CD4-positive, alpha-beta T cell (primary cell): ENCODE data around the gene APOO. TPM values are rescaled to one million over a fixed set of nuclear protein-coding genes. Genes with fewer than 3 reads are reported as not detected.

ENCODE experiments used
- ATAC-seq: fragments of 200-7000 bp; cut with Tn5 transposase; one replicate; pipeline ENCODE4 v1.10.0; 2022; ENCODE audit warnings: mild to moderate bottlenecking; ENCODE audit not compliant: poor library complexity
- CTCF ChIA-PET: fragments of 350-600 bp; sonication (Branson Sonifier 250); formaldehyde crosslinking; loops from one replicate; lab custom pipeline; 2021; ENCODE audit warnings: antibody characterized with exemption, inconsistent platforms; lab: Charles Lee
- POLR2A ChIA-PET: fragments of 350-600 bp; sonication (Branson Sonifier 250); formaldehyde crosslinking; loops from one replicate; lab custom pipeline; 2021; ENCODE audit warnings: antibody characterized with exemption, inconsistent platforms; lab: Charles Lee
- DNase-seq, 14 experiments: peaks; one replicate each; pipeline ENCODE4 v3.0.0-alpha.2; 2013 to 2020; ENCODE audit warnings: mixed read lengths in 2 of 14
- H3K27ac ChIP-seq, 2 donors: one replicate each; pipeline versions ENCODE4 v1.5.1 to v1.7.0; 2013; ENCODE audit warnings: low read length in 2 of 2, low read depth in 1 of 2, mild to moderate bottlenecking in 1 of 2
- H3K27me3 ChIP-seq, 2 experiments: 1 replicate in 1 of 2; 2 replicates in 1 of 2; pipeline versions ENCODE4 v1.6.1 to v1.7.0; 2013; ENCODE audit warnings: low read length in 2 of 2, control low read depth in 1 of 2, mild to moderate bottlenecking in 1 of 2, moderate library complexity in 1 of 2; ENCODE audit not compliant: insufficient read depth in 2 of 2, control insufficient read depth in 1 of 2
- H3K36me3 ChIP-seq: one replicate; pipeline ENCODE4 v1.6.1; 2013; ENCODE audit warnings: low read length, control low read depth; ENCODE audit not compliant: insufficient read depth
- H3K4me1 ChIP-seq: one replicate; pipeline ENCODE4 v1.6.1; 2013; ENCODE audit warnings: low read length, control low read depth; ENCODE audit not compliant: insufficient read depth
- H3K4me3 ChIP-seq: one replicate; pipeline ENCODE4 v1.5.1; 2013; ENCODE audit warnings: mild to moderate bottlenecking, low read length, moderate library complexity
- H3K9me3 ChIP-seq, 2 experiments: 1 replicate in 1 of 2; 2 replicates in 1 of 2; pipeline versions ENCODE4 v1.6.1 to v1.7.0; 2013; ENCODE audit warnings: low read length in 2 of 2, mild to moderate bottlenecking in 2 of 2, control low read depth in 1 of 2, moderate library complexity in 1 of 2; ENCODE audit not compliant: control insufficient read depth in 1 of 2, insufficient read depth in 1 of 2
- H3K27ac Mint-ChIP-seq: one replicate; pipeline ENCODE4 v1.8.0; 2020; ENCODE audit warnings: mixed read lengths
- H3K27me3 Mint-ChIP-seq: one replicate; pipeline ENCODE4 v1.8.0; 2021; ENCODE audit warnings: mixed read lengths
- H3K36me3 Mint-ChIP-seq: one replicate; pipeline ENCODE4 v1.8.0; 2021; ENCODE audit warnings: low read depth, mixed read lengths
- H3K4me1 Mint-ChIP-seq: one replicate; pipeline ENCODE4 v1.8.0; 2021; ENCODE audit warnings: low read depth, mixed read lengths
- H3K4me3 Mint-ChIP-seq: one replicate; pipeline ENCODE4 v1.8.0; 2020; ENCODE audit warnings: mild to moderate bottlenecking, mixed read lengths
- H3K9me3 Mint-ChIP-seq: one replicate; pipeline ENCODE4 v1.8.0; 2020; ENCODE audit warnings: mixed read lengths
- CTCF ChIP-seq: fragments of 200-600 bp; IDR thresholded peaks from one replicate; pipeline ENCODE4 v1.8.0; 2022; ENCODE audit warnings: antibody characterized with exemption, mild to moderate bottlenecking
- intact Hi-C, 2 experiments: fragments of 100-400 bp; cut with DNase I in 1 of 2; cut with micrococcal nuclease in 1 of 2; formaldehyde crosslinking; loops; one replicate each; pipeline versions ENCODE4 v1.15.1 to v1.9.0; 2023 to 2025; cut with DNase I, micrococcal nuclease
- polyA plus RNA-seq, 2 donors: library from polyadenylated mRNA; unstranded; fragments of 120-200 nt; gene quantifications; one replicate each; pipeline ENCODE4 v1.2.1, GENCODE V29; 2013
- total RNA-seq, 174 experiments: library from RNA in 2 of 174; stranded (reverse) in 2 of 174; gene quantifications; one replicate each; pipeline ENCODE4 v1.2.3 and lab custom pipeline; 2021 to 2026

APOO gene
- total RNA-seq (1 to 10 TPM; 3.3 to 4.9 TPM), total RNA-seq (lab: John Stamatoyannopoulos, UW) (1.6 to 18.3 (median 3.5) reads per million in 172 experiments)
- 7.2 TPM for polyA plus RNA-seq (2013, experiment 1 of 2)
- 7.3 TPM for polyA plus RNA-seq (2013, experiment 2 of 2)

GRCh38 chrX:23907498-23908218 is at the start of gene APOO, which contains the start of gene CXorf58:
Gene APOO, minus strand, starts transcription at chrX:23907938. Its CDS starts 236 bp downstream, at chrX:23907702.
Gene CXorf58, plus strand, starts transcription at chrX:23908006. Its CDS starts 2,297 bp downstream, at chrX:23910303.
- ChIA-PET POLR2A (interaction anchor here (0.6 to 4.3 kb wide), 11 partner anchors 11 to 243 kb away, joined by 3 to 60 read pairs (median 5); partner anchors contain the start of genes EIF2S3, KLHL15, PRDX4 and SAT1), CTCF (interaction anchor here (0.6 to 2.6 kb wide), 14 partner anchors 19 to 241 kb away, joined by 3 to 43 read pairs (median 3); partner anchors contain the start of genes ACOT9, EIF2S3, KLHL15 and PRDX4)
- intact Hi-C loops = loop anchor here (1.0 to 10.0 kb wide), 10 partner anchors 24 to 335 kb away; partner anchors contain the start of genes EIF2S3 (in 1 of the 2) and SAT1 (in 1 of the 2)
- Histone ChIP-seq H3K4me3 (peak within 1 kb of the TSS; percentile 61), H3K27ac (peak within 1 kb of the TSS; percentile 75 to 84), H3K4me1 (peaks cover 13% of the 10 kb centered on the region), H3K27me3 (no peaks in the 10 kb centered on the region), H3K9me3 (no peaks in the 10 kb centered on the region), H3K36me3 (no peaks in the 10 kb centered on the region)
- Mint-ChIP-seq H3K27me3 (no peaks in the 10 kb centered on the region), H3K4me3 (peak within 1 kb of the TSS; percentile 92), H3K4me1 (peaks cover 15% of the 10 kb centered on the region), H3K27ac (peak within 1 kb of the TSS; percentile 96), H3K9me3 (no peaks in the 10 kb centered on the region), H3K36me3 (no peaks in the 10 kb centered on the region)
- TF ChIP-seq CTCF = peak; percentile 53
- DNase-seq (peak; percentile 78 to 97 (median 89)), ATAC-seq (peak; percentile 92)

- H3K27me3 ChIP-seq = no peaks in the 10 kb centered on the region
- no peak overlapping the region for H3K4me3 ChIP-seq
- peaks cover 18% of the 10 kb centered on the region for H3K4me1 Mint-ChIP-seq
- H3K4me1 ChIP-seq = peaks cover 8% of the 10 kb centered on the region
- CTCF ChIA-PET = interaction anchor here (0.8 kb wide), 1 partner anchor 70 kb away, joined by 3 read pairs; no protein-coding TSS in a partner anchor
- H3K27me3 Mint-ChIP-seq = no peaks in the 10 kb centered on the region
- ATAC-seq = no peak
- no peak for DNase-seq
- H3K36me3 ChIP-seq = no peaks in the 10 kb centered on the region
- no peak overlapping the region for H3K4me3 Mint-ChIP-seq
- H3K9me3 ChIP-seq = no peaks in the 10 kb centered on the region
- H3K36me3 Mint-ChIP-seq = no peaks in the 10 kb centered on the region
- no peak for TF ChIP-seq CTCF
- peak overlapping the region; percentile 89 for H3K27ac Mint-ChIP-seq
- intact Hi-C loops = loop anchor here in 1 of 2 experiments (10.0 kb wide), 1 partner anchor 70 kb away; the partner anchor contains the start of gene KLHL15
- H3K27ac ChIP-seq = peak overlapping the region in 1 of 2 donors; percentile 64
- POLR2A ChIA-PET = no interaction called here
- no peaks in the 10 kb centered on the region for H3K9me3 Mint-ChIP-seq
Observed at GRCh38 chrX:23954396-23954795, 46.7 kb upstream of the APOO start.

GRCh38 chrX:23953908-23954269 is 46.2 kb upstream of the APOO start:
- Mint-ChIP-seq H3K27me3 (no peaks in the 10 kb centered on the region), H3K4me3 (peak overlapping the region; percentile 89), H3K36me3 (no peaks in the 10 kb centered on the region), H3K27ac (peak overlapping the region; percentile 89), H3K4me1 (peaks cover 15% of the 10 kb centered on the region), H3K9me3 (no peaks in the 10 kb centered on the region)
- CTCF ChIA-PET = interaction anchor here (0.8 kb wide), 1 partner anchor 69 kb away, joined by 3 read pairs; no protein-coding TSS in a partner anchor
- no peaks in the 10 kb centered on the region for H3K9me3 ChIP-seq
- ATAC-seq (peak; percentile 28), DNase-seq (peak in 5 of 14 experiments; percentile 7 to 39 (median 27))
- H3K4me3 ChIP-seq = peak overlapping the region; percentile 55
- peak; percentile 16 for TF ChIP-seq CTCF
- H3K27me3 ChIP-seq = no peaks in the 10 kb centered on the region
- intact Hi-C loops = loop anchor here (1.0 to 10.0 kb wide), 2 partner anchors 46 to 71 kb away; partner anchors contain the start of genes CXorf58 (in 1 of the 2) and KLHL15 (in 1 of the 2)
- H3K27ac ChIP-seq = peak overlapping the region; percentile 60 to 64
- POLR2A ChIA-PET = interaction anchor here (1.5 to 1.6 kb wide), 2 partner anchors 72 to 100 kb away, joined by 15 to 23 read pairs; partner anchors contain the start of gene EIF2S3
- H3K4me1 ChIP-seq = peaks cover 8% of the 10 kb centered on the region
- no peaks in the 10 kb centered on the region for H3K36me3 ChIP-seq
